Measurements from ENCODE around the gene METAP2. TPM values are rescaled to one million over a fixed set of nuclear protein-coding genes. Genes with fewer than 3 reads are reported as not detected.
A peak's percentile ranks its signal among the peaks of the same experiment; 100 is the strongest.

The METAP2 gene
- total and polyA plus RNA-seq, 2 of the 8 experiments (the other 6 are each of a cell fraction or from before 2014, with no cell fraction given), result 41.3 to 114 TPM

DNA sequence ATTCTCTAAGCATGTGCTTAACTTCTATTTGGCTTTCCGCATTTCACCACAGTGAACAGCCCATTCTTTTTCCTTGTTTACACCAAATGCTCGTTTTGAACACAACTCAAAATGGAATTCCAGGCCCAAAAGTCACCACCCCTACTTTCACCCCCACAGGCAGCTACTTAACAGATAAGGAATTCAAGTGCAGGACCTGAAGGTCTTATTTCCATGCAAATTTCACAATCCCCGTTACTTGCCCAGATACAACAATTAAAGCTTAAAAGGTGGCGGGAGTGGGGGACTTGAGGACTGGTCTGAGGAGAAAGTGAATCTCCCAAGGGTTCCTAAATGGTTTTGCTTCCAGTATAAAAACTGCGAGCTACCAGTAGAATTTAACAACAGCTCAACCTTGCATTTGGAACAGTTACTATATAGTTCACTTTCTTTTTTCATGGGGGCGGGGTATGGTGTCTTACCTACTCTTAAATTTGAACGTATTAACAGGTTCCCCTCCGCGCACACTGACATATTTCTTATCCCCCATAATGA, 73.6 kb downstream of the METAP2 start (continued):
- TF ChIP-seq JUND (IDR thresholded peaks at IDR 0.05; ENCODE audit: low read length) (no peak), SP1 (IDR thresholded peaks at IDR 0.05; ENCODE audit: low read depth, low read length) (no peak), CHD7 (IDR thresholded peaks at IDR 0.05; ENCODE audit: insufficient replicate concordance, low read length) (peak; percentile 64), CBX8 (IDR thresholded peaks at IDR 0.05; ENCODE audit: borderline replicate concordance, low read depth, low read length) (no peak), YY1 (IDR thresholded peaks at IDR 0.05; ENCODE audit: low read depth, low read length) (no peak), RBBP5 (IDR thresholded peaks at IDR 0.05; ENCODE audit: borderline replicate concordance, low read depth, low read length) (no peak), CEBPB (IDR thresholded peaks at IDR 0.05; ENCODE audit: low read depth, low read length) (peak; percentile 55; the same call in 1 of the 2 replicates)
- TF ChIP-seq, protein P1, sequence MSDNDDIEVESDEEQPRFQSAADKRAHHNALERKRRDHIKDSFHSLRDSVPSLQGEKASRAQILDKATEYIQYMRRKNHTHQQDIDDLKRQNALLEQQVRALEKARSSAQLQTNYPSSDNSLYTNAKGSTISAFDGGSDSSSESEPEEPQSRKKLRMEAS (IDR thresholded peaks at IDR 0.05), result no peak
- TF ChIP-seq, protein P2, sequence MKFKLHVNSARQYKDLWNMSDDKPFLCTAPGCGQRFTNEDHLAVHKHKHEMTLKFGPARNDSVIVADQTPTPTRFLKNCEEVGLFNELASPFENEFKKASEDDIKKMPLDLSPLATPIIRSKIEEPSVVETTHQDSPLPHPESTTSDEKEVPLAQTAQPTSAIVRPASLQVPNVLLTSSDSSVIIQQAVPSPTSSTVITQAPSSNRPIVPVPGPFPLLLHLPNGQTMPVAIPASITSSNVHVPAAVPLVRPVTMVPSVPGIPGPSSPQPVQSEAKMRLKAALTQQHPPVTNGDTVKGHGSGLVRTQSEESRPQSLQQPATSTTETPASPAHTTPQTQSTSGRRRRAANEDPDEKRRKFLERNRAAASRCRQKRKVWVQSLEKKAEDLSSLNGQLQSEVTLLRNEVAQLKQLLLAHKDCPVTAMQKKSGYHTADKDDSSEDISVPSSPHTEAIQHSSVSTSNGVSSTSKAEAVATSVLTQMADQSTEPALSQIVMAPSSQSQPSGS (IDR thresholded peaks at IDR 0.05; ENCODE audit: low read length), result no peak; the same call in 1 of the 2 replicates

All from H1 (cell line).